Kidney capillary endothelial cell (primary cell): Measurements from ENCODE around the gene PCDHGC4.

Source experiments
- DNase-seq: peaks from one replicate; pipeline ENCODE4 v3.0.0-alpha.2; 2018; ENCODE audit warnings: low spot score

PCDHGC4 gene

DNA sequence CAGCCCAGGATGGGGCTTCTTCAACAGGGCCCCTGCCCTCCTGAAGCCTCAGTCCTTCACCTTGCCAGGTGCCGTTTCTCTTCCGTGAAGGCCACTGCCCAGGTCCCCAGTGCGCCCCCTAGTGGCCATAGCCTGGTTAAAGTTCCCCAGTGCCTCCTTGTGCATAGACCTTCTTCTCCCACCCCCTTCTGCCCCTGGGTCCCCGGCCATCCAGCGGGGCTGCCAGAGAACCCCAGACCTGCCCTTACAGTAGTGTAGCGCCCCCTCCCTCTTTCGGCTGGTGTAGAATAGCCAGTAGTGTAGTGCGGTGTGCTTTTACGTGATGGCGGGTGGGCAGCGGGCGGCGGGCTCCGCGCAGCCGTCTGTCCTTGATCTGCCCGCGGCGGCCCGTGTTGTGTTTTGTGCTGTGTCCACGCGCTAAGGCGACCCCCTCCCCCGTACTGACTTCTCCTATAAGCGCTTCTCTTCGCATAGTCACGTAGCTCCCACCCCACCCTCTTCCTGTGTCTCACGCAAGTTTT, 27.6 kb downstream of the PCDHGC4 start:
- DNase-seq = no peak

DNA sequence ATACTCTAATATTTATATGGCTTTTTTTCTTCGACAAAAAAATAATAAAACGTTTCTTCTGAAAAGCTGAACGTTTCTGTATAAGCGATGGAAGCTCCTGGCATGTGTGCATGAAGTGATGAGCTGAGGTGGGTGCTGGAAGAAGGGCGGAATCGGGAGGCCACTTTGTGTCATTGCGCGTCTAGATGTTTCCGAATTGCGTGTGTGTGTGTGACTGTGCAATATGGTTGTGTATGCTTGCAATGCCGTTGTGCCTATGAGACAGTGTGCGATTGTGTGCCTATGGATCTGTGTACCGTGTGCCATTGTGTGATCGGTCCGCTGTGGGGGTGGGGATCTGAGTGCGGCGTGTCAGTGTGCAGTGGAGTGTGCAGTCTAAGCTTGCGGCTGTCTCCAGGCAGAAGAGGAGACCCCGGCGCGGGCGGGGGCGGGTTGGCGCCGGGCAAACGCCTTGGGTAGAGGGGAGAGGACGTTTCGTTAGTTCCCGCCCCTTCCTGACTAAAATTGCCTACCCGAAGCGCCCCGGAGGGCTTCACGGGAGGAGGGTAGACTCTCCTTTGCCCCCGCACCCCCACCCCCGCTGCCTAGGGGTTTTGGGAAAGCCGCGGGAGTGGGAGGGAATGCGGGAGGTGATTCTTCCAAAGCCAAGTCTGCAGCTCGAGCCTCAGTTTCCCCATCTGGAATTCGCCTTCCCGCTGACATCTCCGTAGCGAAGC, 28.2 kb downstream of the PCDHGC4 start:
- DNase-seq = peak; percentile 48

DNA sequence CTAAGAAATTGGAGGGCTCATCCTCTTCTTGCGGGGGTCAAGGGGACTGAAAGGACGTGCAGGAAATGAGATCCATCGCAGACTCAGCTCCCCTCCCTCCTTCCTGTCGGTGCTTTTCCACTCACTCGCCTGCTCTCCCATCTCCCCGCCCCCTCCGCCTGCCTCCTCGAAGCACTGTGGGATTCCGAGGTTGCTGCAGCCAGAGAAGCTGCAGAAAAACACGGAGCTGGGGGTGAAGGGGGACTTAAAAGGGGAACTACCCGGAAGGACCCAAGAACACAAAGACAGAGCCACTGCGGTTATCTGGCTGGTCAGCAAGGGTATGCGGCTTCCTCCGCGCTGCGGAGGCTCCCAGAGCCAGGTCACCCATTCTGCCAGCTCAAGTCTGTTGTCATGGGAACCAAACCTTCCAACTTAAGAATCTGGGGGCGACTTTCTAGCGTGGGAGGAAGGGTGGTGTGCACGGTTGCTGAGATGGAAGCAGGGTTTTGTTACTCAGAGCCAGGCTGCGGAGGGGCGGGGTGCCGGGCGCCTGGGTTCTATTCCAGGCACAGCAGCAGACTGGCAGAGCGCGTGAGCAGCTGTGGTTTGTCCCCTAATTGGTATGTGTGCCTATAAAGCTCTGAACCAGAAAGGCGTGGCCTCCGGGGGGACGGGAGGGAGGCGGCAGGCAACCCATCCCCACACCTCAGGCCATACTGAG, 28.9 kb downstream of the PCDHGC4 start:
- DNase-seq = peak; percentile 73

DNA sequence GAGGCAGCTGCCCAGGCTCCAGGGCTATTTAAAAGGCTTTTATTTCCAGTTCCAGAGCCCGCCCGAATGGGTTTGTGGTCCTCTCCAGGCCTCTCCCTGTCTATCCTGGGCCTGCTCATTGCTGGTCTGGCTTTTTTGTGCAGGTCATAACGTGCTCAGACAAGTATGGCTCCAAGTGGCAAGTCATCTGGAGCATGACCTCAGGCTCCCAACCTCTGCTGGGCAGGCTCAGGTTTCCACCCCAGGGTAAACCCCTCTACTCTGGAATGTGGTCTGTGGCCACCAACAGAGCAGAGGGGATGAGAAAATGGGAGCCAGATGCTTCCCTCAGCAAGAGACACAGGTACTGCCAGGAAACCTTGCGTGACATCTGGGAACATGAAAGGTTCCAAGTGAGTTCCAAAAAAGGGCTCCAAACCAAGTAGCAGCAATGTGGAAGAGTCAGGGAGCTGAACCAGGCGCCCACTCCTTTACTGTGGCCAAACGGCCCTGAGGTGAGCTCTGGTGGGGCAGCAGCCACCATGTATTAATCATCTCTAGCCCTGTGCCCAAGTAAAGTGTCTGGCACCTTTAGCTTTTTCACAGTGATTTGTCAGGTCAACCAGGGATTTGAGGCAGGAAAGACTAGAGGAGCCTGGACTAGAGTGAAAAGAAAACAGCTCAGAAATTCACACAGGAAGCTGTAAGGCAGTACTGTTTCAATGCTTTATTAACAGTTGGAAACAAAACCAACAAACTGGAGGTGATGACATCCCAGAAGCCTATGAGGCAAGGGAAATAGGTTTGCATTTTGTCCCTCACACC, 29.7 kb downstream of the PCDHGC4 start:
- no peak for DNase-seq

DNA sequence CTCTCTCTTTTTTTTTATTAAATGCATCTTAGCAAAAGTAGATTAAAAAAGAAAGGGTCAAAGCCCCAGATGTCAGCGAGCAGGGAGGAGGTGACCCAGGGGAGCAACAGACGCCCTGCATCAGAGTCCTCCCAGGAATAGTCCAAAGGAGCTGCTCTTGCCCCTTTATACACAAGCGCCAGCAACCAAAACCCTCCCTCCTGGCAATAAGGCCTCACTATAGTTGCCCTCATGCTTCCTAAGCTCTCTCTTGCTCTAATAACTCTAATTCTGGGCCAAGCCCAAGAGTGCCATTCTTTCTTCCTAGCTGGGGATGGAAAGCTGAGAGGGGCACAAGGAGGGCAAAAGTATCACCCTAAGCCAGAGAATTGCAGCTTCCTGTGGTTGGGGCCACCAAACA, 30.3 kb downstream of the PCDHGC4 start:
- no peak for DNase-seq

DNA sequence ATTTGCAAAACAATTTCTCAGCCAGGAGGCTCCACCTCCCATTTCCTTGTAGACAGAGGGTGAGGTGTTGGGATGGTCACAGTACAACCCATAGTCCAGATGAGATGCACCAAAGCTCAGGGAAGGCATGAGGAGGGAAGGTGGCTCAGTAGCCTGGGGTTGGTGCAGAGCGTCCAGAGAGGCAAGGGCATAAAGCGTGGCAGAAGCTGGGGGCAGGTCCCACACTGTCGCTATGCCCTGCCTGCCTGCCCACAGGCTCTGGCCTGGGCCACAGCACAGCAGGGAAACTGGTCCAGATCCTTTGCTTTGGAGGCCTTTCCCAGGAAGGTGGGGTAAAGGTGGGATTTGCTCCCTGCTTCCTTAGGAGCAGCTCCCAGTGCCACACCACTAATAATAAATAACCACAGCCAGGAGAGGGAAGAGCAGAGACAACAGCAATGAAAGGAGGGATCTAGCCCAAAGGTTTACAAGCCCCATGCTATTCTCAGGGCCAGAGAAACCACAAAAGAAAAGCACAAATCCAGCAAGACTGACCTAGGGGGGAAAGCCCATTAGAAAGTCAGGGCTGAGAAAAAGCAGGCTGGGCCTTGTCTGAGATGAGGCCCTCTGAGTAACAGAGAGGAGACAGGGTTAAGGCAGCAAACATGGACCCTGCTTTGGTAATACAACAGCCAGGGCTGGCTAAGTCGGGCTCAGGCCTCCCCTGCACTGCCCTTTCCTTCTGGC, 31.3 kb downstream of the PCDHGC4 start:
- no peak for DNase-seq

DNA sequence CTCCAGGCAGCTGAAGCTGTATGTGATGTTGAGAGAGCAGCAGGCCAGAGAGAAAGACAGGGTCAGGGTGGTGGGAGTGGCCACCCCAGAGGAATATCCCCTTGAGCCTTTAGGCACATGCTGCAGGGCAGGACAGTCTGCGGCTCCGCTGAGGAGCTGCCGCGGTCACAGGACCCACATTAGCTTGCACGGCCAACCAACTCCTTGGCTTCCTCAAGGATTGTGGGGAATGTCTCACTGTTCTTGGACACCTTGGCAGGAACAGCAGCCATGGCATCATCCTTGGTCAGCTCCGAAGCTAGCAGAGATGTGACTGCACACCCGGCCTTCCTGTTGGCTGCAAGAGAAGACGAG, 31.8 kb downstream of the PCDHGC4 start:
- no peak for DNase-seq

DNA sequence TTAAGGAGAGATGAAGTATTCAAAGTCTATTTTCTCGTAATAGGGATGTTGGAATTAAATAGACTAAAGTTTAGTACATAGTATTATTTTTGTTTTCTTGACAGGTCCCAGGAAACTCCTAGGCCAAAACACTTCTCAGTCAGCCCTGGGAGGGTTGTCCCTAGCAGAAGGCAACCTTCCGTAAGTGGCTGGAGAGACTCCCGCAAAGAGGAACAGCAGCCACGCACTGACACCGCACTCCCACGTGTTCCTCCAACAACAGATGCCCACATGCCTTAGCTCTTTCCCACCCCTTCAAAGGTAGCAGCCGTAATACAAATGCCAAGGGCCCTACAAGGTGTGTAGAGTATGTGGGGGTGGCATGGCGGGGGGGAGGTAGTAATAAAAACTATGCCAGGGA, 32.5 kb downstream of the PCDHGC4 start:
- no peak for DNase-seq

DNA sequence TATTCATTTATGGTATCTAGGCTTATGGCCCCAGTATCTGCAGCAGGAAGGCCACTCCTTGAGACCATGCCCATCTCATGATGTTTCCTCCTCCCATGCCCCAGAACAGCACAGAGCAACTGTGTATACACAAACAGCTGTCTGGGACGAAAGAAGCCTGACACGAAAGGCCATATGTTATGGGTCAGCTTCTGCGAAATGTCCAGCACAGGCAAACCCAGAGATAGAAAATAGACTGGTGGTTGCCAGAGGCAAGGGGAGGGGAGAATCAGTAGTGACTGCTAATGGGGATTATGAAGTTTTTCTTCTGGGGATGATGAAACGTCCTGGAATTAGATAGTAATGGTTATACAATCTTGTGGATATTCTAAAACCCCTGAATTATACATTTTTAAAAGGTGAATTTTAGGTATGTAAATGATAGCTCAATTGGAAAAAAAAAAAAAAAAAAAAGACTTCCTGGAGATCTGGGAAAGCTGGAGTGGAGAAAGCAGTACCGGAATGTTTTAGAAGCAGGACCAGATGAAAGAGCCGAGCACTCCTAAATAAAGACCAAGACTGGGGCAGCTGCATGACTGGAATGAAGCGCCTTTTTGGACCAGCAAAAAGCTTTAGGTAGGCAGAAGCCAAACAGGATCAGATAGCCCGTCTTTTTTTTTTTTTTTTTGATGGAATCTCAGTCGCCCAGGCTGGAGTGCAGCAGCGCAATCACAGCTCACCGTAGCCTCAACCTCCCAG, 33.2 kb downstream of the PCDHGC4 start:
- no peak for DNase-seq

DNA sequence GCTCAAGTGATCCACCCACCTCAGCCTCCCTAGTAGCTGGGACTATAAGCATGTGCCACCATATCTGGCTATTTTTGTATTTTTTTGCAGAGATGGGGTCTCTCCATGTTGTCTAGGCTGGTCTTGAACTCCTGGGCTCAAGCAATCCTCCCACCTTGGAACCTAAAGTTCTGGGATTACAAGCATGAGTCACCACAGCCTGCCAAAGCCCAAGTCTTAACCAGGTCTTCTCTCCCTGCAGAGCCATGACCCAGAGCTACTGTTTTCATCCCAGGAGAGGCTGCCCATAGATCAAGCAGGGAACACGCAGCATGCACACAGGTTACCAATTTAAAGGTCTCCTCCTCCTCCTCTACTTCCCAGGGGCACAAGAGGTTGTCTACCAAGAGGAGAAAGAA, 33.8 kb downstream of the PCDHGC4 start:
- DNase-seq = no peak

DNA sequence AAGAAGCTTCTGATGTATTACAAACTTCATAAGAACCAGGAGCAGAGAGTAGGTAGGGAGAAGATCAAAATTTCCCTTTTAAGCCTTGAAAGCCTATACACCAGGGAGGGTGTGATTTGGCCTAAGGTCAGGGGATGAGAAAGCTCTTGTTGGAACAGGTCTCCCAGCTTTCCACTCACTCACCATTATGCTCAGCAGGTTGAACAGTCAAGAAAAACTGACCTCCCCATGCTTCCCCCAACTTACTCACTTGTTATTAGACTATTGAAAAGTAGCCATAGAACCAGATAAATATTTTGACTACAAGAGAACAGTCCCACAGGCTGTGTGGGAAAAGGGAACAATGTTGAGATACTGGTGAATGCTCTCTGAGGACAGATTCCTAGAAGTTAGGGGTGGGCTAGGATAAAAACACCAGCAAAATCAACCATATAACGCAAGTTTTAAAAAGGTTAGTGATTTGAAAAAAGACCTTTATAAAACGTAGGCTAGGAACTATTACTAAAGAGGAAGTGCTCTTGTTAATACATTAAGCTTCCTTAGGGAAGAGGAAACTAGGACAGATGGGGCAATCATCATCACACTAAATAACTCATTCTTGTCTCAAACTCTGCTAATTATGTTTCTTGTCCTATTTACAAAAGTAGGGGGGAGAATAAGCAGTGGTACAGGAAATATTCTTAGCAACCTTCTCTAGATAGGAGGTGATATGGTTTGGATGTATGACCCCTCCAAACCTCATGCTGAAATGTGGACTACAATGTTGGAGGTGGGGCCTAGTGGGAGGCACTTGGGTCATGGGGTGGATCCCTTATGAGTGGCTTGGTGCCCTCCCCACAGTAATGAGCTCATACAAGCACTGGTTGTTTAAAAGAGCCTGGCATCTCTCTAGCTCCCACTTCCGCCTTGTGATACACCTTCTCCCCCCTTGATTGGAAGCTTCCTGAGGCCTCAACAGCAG, 35.1 kb downstream of the PCDHGC4 start:
- DNase-seq = no peak

DNA sequence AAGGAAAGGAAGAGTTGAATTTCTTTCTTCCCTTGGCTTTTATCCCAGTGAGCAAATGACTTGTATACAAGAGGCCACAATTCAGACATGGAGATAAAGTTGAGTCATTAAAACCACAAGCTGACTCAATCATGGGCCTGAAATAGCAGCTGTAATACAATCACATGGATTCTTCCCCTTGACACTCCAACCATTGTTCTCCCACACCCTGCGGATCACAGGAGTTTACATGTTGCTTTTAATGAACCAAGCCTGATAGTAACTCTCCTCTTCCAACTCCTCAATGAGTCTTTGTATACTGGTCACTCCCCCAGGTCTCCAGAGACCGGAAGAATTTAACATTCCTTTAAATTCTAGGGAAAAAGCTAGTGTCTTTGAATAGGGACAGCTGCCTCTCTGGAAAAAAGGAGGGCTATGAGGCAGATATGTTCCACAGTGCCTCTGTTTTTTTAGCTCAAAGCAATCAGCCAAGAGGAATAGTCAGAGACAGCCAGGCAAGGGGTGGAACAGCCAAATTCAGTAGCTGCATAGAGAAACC, 36.5 kb downstream of the PCDHGC4 start:
- peak; percentile 95 for DNase-seq

DNA sequence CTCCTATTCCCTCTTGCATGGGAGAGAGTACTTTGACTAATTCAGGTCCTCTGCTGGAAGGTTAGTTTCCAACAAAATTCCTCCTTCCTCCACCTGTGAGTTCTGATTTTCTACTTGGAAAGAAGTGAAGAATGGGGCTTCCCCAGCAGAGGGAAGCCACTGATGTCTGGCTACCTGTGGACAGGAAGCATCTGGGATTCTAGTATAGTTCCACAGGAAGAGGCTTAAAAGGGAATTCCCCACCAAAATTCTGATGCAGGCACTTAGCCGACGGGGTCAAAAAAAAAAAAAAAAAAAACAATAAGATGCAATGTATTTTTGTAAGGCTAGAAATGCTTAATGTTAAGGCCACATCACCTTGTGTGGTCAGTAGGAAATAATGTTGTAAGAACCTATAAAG, 37.5 kb downstream of the PCDHGC4 start:
- DNase-seq = no peak

DNA sequence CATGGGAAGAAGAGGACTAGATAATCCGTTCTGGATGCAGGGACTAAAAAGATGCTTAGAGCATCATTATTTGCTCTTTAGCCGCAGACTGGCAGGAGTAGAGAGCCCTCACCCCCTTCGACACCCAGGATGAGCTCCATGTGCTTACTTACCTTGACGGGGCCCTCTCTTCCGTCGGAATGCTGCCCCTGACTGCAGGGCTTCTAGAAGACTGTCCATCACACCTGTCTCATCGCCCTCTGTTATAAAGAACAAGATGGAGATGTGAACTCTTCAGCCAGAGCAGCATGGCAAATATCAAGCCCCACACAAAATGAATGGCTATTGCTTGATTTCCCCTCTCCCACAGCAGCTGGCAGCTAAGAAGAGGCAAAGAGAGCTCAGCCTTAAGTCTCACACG, 39.2 kb downstream of the PCDHGC4 start:
- no peak for DNase-seq

DNA sequence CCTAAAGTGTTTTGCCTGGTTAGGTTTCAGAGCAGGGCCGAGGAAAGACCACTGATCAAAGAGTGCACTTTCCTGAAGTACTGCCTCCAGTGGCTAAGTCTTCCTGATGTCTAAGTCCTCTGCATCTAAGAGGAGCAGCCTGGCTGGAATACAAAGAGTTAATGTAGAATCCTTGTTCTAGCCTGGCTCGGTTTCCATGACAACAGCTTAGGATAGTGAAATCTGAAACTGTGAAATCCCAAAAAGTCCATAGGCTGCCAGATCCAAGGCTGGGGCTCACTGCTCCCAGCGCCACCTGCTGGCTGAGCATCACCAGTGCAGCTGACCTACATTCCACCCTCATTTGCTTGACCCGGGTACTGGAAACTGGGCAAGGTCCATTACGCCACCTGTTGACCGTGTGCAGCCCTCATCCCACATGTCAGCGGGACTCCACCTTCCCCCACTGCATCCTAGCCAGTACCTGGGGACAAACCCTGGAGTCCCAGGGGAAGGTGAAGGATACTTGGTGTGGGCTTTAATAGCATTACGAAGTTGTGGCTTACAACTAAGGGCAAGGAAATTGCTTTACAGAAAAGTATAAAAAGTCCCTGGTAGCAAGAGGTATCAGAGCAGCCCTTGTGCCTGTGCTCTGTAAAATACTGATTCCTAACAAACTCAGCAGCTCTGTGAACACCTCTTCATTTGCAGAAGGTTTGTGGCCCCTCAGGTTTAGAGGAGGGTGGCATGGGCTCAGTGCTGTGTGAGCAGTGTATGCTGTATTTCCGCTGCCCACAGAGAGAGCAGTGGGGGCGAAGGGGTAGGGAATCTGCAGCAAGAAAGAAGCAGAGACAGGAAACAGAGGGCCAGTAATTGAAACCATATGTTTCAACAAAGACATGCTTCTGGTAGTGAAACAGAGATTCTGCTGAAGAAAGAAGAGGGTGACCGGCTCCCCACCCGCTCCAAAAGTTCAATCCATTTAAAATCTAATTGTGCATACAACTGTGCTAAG, 40.1 kb downstream of the PCDHGC4 start:
- peak; percentile 90 for DNase-seq

DNA sequence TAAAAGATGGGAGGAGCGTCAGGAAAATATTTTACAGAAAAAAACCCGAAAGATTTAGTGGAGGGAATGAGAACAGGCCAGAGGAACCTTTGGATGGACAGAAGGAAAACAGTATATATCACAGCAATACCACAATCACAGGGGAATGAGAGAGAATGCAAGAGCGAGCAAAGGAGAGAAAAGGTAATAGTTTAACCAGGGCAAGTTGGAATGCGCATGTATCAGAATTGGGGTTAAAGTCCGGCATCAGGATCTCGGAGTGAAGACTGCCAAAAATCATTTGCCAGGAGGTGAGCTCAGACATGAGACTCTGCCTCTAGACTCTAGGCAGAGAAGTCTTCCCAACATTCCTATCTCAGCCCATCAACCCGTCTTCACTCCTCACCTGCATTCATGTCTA, 40.8 kb downstream of the PCDHGC4 start:
- DNase-seq = no peak

DNA sequence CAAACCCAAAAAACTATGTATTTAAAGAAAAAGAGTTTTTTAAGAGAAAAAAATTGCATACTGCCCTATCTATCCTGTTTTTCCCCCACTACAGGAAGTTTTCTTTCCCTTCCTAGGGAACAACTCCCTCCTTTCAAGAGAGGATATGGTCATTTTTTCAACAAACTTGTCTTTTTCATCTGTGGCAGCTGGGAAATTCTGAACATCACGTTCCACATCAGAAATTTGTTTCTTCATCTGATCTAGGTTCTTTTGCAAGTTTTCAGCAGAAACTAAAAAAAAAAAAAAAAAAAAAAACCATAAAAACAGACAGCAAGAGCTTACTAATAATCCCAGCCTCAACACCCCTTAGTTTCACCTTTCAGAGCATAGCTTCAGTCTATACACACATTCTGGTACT, 42.6 kb downstream of the PCDHGC4 start:
- no peak for DNase-seq

DNA sequence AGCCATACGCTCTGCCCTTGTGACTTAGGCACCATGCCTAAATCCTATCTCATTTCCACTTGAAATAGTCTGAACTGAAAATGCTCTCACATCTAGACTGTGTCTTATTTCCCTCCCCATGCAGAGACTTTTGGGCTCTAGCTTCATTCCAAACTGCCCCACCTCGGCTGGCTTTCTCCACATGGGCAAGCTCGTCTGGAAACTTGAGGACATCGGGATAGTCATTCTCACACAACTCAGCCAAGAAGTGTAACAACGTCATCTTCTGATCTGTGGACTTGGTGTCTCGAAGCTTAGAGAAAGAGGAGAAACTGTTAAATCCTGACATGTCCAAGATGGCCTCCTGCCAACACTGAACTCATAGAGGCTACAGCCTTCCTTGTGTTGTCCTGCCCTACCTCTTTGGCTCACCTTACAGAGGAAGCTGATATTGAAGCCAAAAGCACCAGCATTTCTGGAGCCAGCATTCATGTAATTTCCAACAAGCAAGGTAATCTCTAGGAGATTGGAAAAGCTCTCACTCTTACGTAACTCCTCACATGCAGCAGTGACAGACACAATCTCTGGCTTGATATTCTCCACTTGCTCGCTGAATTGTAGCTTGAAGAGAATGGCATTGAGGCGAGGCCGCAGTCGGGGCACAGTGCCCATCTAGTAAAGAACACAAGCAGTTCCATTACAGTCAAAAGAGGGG, 43.6 kb downstream of the PCDHGC4 start:
- no peak for DNase-seq
